OCI-LY3 (cell line): ENCODE data around the gene LYRM9.

Experiments
- H2AFZ ChIP-seq: fragments of 200-600, 300-600 bp; shearing (Covaris generic); 2 replicates; pipeline ENCODE4 v1.6.0; 2014; ENCODE audit warnings: antibody characterized with exemption, low read depth, low read length
- H3K27ac ChIP-seq: fragments of 200-600, 300-600 bp; sonication (generic); 2 replicates; pipeline ENCODE4 v1.5.1; 2014; ENCODE audit warnings: mild to moderate bottlenecking, low read length, moderate library complexity, mixed read lengths
- H3K27me3 ChIP-seq: fragments of 200-600, 300-600 bp; sonication (generic); 2 replicates; pipeline ENCODE4 v1.6.1; 2014; ENCODE audit warnings: low read depth, low read length, mixed read lengths
- H3K36me3 ChIP-seq: fragments of 200-600, 300-600 bp; sonication (generic); replicated peaks from 2 replicates; pipeline ENCODE3; 2014; ENCODE audit warnings: low read depth, low read length, mixed read lengths
- H3K4me1 ChIP-seq: fragments of 300-600, 200-600 bp; sonication (generic); 2 replicates; pipeline ENCODE4 v1.6.1; 2014; ENCODE audit warnings: low read length, mixed read lengths
- H3K4me2 ChIP-seq: fragments of 200-600, 300-600 bp; sonication (generic); 2 replicates; pipeline ENCODE4 v1.6.1; 2014; ENCODE audit warnings: low read length, mixed read lengths
- H3K4me3 ChIP-seq: fragments of 300-600, 200-600 bp; sonication (generic); 2 replicates; pipeline ENCODE4 v1.5.1; 2014; ENCODE audit warnings: antibody characterized with exemption, mild to moderate bottlenecking, low read length, moderate library complexity
- H3K79me2 ChIP-seq: fragments of 300-600, 200-600 bp; shearing (Covaris generic); 2 replicates; pipeline ENCODE4 v1.6.1; 2014; ENCODE audit warnings: mild to moderate bottlenecking, low read length, mixed read lengths
- H3K9ac ChIP-seq: fragments of 300-600, 200-600 bp; shearing (Covaris generic); 2 replicates; pipeline ENCODE4 v1.6.0; 2014; ENCODE audit warnings: mild to moderate bottlenecking, low read length, moderate library complexity
- H3K9me3 ChIP-seq: fragments of 200-600, 300-600 bp; shearing (Covaris generic); 2 replicates; pipeline ENCODE4 v1.6.1; 2014; ENCODE audit warnings: low read length, mixed read lengths; ENCODE audit not compliant: insufficient read depth
- H4K20me1 ChIP-seq: fragments of 200-600, 300-600 bp; sonication (generic); 2 replicates; pipeline ENCODE4 v1.6.1; 2016; ENCODE audit warnings: low read length, mixed read lengths; ENCODE audit not compliant: insufficient read depth
- EZH2phosphoT487 ChIP-seq: fragments of 200-600 bp; shearing (Covaris generic); IDR thresholded peaks from 2 replicates; pipeline ENCODE4 v1.6.1; 2018; ENCODE audit warnings: antibody characterized with exemption, mixed run types, low read depth
- TF ChIP-seq, protein P1 (sequence below): fragments of 200-600, 300-600 bp; sonication (generic); IDR thresholded peaks from 2 replicates; pipeline ENCODE4 v1.5.1; 2014; ENCODE audit warnings: antibody characterized with exemption, low read length, low read depth

The LYRM9 gene

DNA sequence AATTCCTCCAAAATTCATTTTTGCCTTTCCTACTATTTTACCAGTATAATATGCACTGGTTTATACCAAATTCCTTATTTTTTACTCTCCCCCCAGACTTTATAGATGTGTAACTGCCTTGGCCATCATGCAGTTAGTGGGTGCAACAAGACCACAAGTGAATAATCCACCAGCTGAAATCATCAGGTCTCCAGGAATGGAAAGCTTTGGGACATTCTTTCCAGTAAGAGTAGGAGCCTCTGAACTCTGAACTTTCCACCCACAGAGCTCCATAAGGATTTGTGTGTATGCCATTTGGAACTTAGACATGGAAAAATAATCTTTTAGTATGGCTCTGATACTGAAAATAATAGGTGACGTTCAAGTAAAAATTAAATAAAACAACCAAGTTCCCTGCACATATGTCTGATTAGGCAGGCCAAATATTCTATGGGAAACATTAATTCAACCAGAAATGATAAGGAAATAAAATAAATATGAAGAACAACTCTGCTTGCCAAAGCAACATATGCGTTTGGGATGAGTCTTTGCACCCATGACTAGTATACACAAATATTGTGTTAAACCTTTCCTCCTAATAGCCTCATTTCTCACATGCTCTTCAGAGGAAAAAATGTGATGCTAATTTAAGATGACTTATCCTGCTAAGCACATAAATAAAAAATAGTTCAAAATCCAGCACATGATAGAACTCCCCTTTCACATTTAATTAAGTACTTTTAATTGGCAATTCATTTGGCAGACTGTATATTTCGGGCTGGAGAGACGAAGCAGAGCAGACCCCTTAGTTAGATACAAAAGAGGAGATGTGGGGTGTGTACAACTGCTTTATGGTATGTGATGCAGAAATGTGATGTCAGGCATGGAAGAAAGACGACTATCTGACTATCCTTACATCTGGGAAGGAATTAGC is 11.6 kb upstream of the LYRM9 start:
- Histone ChIP-seq H3K4me2 (no peak overlapping the region), H3K9me3 (no peaks in the 10 kb centered on the region), H3K4me1 (no peaks in the 10 kb centered on the region), H3K9ac (no peak overlapping the region), H3K27ac (no peak overlapping the region), H3K4me3 (no peak overlapping the region), H2AFZ (no peak overlapping the region), H3K79me2 (no peaks in the 10 kb centered on the region), H4K20me1 (no peaks in the 10 kb centered on the region), H3K36me3 (no peaks in the 10 kb centered on the region), H3K27me3 (peaks cover 10% of the 10 kb centered on the region; the same call in 1 of the 2 replicates)
- TF ChIP-seq EZH2phosphoT487: no peak
- TF ChIP-seq, protein P1, sequence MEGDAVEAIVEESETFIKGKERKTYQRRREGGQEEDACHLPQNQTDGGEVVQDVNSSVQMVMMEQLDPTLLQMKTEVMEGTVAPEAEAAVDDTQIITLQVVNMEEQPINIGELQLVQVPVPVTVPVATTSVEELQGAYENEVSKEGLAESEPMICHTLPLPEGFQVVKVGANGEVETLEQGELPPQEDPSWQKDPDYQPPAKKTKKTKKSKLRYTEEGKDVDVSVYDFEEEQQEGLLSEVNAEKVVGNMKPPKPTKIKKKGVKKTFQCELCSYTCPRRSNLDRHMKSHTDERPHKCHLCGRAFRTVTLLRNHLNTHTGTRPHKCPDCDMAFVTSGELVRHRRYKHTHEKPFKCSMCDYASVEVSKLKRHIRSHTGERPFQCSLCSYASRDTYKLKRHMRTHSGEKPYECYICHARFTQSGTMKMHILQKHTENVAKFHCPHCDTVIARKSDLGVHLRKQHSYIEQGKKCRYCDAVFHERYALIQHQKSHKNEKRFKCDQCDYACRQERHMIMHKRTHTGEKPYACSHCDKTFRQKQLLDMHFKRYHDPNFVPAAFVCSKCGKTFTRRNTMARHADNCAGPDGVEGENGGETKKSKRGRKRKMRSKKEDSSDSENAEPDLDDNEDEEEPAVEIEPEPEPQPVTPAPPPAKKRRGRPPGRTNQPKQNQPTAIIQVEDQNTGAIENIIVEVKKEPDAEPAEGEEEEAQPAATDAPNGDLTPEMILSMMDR: no peak

DNA sequence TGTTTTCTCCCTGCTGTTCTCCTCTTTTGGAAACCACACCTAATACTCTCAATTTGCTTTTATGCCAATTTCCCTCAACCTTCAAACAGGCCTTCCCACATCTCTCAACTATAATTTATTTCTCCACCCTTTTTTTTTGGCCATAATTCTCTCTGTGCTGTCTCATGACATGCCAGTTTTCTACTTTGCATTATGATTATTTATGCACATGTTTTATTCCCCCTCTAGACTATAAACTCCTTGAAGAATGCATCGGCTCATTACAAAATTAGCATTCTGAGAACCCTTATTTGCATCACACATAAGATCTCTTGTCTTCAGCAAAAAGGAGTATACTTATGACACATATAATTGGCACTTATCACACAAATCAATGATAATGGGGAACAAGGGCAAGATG is 10.9 kb upstream of the LYRM9 start:
- H3K27ac ChIP-seq: no peak overlapping the region
- H3K4me1 ChIP-seq: no peaks in the 10 kb centered on the region
- TF ChIP-seq EZH2phosphoT487: no peak
- TF ChIP-seq, protein P1: no peak
- no peak overlapping the region for H3K4me3 ChIP-seq
- no peaks in the 10 kb centered on the region for H3K9me3 ChIP-seq
- no peak overlapping the region for H3K9ac ChIP-seq
- H3K79me2 ChIP-seq: no peaks in the 10 kb centered on the region
- H4K20me1 ChIP-seq: no peaks in the 10 kb centered on the region
- H3K4me2 ChIP-seq: no peak overlapping the region
- no peaks in the 10 kb centered on the region for H3K36me3 ChIP-seq
- H2AFZ ChIP-seq: no peak overlapping the region
- H3K27me3 ChIP-seq: peaks cover 15% of the 10 kb centered on the region

DNA sequence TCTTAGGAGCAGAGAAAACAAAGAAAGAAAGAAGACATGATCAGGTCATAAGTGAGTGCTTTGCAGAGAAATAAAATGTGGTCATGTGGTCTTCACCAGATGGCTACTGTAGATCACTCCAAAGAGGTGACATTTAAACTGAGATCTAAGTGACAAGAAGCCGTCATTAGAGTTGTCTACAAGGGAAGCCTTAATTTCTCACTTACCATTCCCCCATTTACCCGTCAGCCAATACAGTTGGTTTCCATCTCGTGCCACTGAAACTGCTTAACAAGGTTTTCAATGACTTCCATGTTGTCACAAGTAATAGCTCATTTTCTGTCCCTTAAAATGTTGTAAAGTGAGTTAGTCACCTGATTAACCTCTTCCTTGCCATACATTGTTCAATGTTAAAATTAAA is 6.4 kb upstream of the LYRM9 start:
- H3K9me3 ChIP-seq: no peaks in the 10 kb centered on the region
- no peak overlapping the region for H3K27ac ChIP-seq
- no peak for TF ChIP-seq EZH2phosphoT487
- TF ChIP-seq, protein P1: no peak
- H3K4me3 ChIP-seq: no peak overlapping the region
- H2AFZ ChIP-seq: no peak overlapping the region
- H3K36me3 ChIP-seq: no peaks in the 10 kb centered on the region
- H3K79me2 ChIP-seq: no peaks in the 10 kb centered on the region
- no peaks in the 10 kb centered on the region for H4K20me1 ChIP-seq
- H3K9ac ChIP-seq: no peak overlapping the region
- H3K27me3 ChIP-seq: peaks cover 37% of the 10 kb centered on the region
- H3K4me2 ChIP-seq: no peak overlapping the region
- H3K4me1 ChIP-seq: 0 out of 2 replicates have a peak, but pooled peaks cover under 1% of the 10 kb centered on the region

DNA sequence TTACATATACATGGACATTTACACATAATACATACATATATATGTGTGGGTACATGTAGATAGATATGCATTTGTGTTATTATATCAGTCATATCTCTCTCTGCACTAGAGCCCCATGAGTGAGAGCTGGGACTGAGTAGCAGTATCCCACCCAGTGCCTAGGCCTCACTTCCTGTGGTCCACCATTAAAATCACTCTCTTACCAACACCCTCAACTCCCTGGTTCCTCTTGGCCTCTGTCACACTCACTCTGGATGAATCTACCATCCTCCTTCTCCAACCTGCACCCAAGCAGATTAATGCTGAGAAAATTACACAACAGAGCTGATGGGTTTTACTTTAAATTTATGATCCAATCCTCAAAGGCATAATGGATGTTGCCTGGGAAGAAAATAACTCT is 4.9 kb upstream of the LYRM9 start:
- H3K27ac ChIP-seq: no peak overlapping the region
- H2AFZ ChIP-seq: no peak overlapping the region
- peaks cover 34% of the 10 kb centered on the region for H3K27me3 ChIP-seq
- no peaks in the 10 kb centered on the region for H3K9me3 ChIP-seq
- H3K36me3 ChIP-seq: no peaks in the 10 kb centered on the region
- H3K4me3 ChIP-seq: no peak overlapping the region
- H3K9ac ChIP-seq: no peak overlapping the region
- H3K4me1 ChIP-seq: peaks cover 11% of the 10 kb centered on the region
- no peak overlapping the region for H3K4me2 ChIP-seq
- no peak for TF ChIP-seq EZH2phosphoT487
- TF ChIP-seq, protein P1: no peak
- no peaks in the 10 kb centered on the region for H3K79me2 ChIP-seq
- no peaks in the 10 kb centered on the region for H4K20me1 ChIP-seq
